EL (cell line): ENCODE measurements around the gene FAM184A.

Experiments used
- DNase-seq: peaks from one replicate; pipeline ENCODE4 v3.0.0-alpha.2; 2016

Gene FAM184A

GRCh38 chr6:119096721-119097565, 18.5 kb upstream of the FAM184A start:
- DNase-seq, result no peak

- no peak for DNase-seq
Measured at GRCh38 chr6:119090256-119090655, 11.8 kb upstream of the FAM184A start.

DNA sequence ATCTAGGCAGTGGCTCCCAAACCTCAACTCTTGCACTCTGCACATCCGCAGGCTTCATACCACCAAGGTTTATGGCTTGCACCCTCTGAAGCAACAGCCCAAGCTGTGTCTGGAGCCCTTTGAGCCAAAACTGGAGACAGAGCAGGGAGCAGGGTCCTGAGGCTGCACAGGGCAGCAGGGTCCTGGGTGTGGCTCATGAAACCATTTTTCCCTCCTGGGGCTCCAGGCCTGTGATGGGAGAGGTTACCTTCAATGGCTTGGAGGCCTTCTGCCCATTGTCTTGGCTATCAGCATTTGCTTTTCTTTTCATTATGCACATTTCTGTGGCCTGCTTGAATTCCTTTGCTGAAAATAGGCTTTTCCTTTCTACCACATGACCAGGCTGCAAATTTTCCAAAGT, 6.3 kb upstream of the FAM184A start:
- DNase-seq, result no peak

- DNase-seq, result no peak
Measured at GRCh38 chr6:119083007-119083406, 4.5 kb upstream of the FAM184A start.

- DNase-seq, result peak; percentile 54
Measured at GRCh38 chr6:119079283-119079809, 882 bp upstream of the FAM184A start.

GRCh38 chr6:119077643-119078375, 655 bp downstream of the FAM184A start:
- DNase-seq, result peak; percentile 9

GRCh38 chr6:119077391-119077642, 1.1 kb downstream of the FAM184A start:
- DNase-seq, result no peak

- DNase-seq, result no peak
Measured at GRCh38 chr6:119076576-119077390, 1.7 kb downstream of the FAM184A start.

GRCh38 chr6:119076173-119076572, 2.3 kb downstream of the FAM184A start:
- no peak for DNase-seq

GRCh38 chr6:119075200-119075981, 3.1 kb downstream of the FAM184A start:
- DNase-seq, result no peak

- DNase-seq, result no peak
Measured at GRCh38 chr6:119073307-119074051, 5.0 kb downstream of the FAM184A start.

- no peak for DNase-seq
Measured at GRCh38 chr6:119071576-119071975, 6.9 kb downstream of the FAM184A start.

- DNase-seq, result no peak
Measured at GRCh38 chr6:119067091-119067490, 11.4 kb downstream of the FAM184A start.

DNA sequence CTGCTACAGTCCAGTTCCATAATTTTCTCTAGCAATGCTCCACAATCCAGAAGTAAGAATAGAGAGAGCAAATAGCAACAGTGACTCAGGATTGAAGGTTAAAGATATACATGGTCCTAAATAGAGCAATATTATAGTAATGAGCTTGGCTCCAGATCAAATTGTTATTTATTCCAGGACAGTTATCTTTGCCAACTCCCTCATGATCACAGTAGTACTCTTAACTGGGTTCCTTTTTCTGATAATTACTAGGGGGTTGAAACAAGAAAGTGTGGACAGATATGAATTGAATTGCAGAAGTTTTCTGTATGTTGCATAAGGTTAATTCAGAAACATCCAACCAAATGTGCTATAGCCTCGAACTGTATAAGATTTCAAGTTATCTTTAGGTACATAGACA, 11.9 kb downstream of the FAM184A start:
- no peak for DNase-seq

GRCh38 chr6:119065955-119066354, 12.5 kb downstream of the FAM184A start:
- DNase-seq, result no peak

DNA sequence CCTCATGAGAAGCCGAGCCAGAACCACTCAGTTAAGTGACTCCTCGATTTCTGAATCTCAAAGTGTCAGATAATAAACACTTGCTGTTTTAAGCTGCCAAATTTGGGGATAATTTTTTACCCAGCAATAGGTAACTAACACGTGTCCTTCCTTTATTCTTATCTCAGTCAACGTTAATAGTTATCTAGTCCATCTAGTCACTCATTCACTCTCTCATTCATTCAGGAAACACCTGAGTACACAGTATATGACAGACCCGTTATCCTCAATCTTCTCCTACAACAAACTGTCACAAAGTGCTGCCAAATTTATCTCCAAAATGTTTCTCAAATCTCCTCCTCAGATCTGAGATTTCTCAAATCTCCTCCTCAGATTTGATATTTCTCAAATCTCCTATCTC, 13.1 kb downstream of the FAM184A start:
- DNase-seq, result no peak

- DNase-seq, result no peak
Measured at GRCh38 chr6:119063491-119063890, 15.0 kb downstream of the FAM184A start.

GRCh38 chr6:119061215-119061614, 17.2 kb downstream of the FAM184A start:
- DNase-seq, result no peak

GRCh38 chr6:119060255-119060907, 18.1 kb downstream of the FAM184A start:
- DNase-seq, result no peak

DNA sequence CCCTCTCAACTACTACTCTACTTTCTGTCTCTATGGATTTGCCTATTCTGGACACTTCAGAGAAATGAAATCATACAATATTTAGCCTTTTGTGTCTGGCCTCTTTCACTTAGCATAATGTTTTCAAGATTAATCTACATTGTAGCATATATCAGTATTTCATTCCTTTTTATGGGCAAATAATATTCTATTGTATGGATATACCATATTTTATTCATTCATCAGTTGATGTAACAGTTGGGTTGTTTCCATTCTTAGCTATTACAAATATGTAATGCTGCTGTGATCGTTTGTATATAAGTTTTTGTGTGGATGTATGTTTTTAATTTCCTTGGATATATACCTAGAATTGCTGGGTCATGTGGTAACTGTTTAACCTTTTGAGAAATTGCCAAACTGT, 23.4 kb downstream of the FAM184A start:
- no peak for DNase-seq

DNA sequence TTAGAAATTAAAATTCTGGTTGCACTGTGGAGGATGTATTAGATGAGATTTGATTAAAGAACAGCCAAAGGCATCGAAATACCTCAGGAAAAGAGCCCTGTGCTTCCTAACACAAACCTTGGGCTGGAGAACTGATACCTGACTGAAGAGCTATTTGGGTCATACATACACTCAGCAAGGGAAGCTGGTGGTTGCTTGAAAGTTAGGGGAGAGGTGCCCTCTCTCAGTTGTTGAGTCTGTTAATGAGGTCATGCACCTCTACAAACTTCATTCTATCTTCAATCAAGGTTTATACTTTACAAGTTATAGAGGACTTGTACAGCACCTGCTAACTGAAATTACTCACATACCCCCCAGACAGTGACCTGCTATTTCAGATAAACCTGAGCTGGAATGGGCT, 25.5 kb downstream of the FAM184A start:
- no peak for DNase-seq
